GM12878 (cell line): ENCODE data around the gene SLIT1. TPM values are rescaled to one million over a fixed set of nuclear protein-coding genes. Genes with fewer than 3 reads are reported as not detected.

Experiments used
- ATAC-seq: fragments of 200-7000 bp; cut with Tn5 transposase; 3 replicates; pipeline ENCODE4 v1.9.1; 2020; ENCODE audit warnings: mild to moderate bottlenecking, moderate library complexity
- BruUV-seq: library from RNA; stranded (reverse); fragments of 400-500 nt; replicated peaks from 2 replicates; lab custom pipeline; 2021; lab: Mats Ljungman, UMichigan
- CTCF ChIA-PET: fragments of 300-600 bp; sonication (Branson Sonifier 250); formaldehyde crosslinking; extraction: SDS; loops from one replicate; lab custom pipeline; 2021; ENCODE audit warnings: inconsistent platforms; lab: Yijun Ruan, JAX
- POLR2A ChIA-PET: fragments of 350-600 bp; formaldehyde crosslinking; extraction: SDS; loops from one replicate; lab custom pipeline; 2021; ENCODE audit warnings: inconsistent platforms; lab: Charles Lee
- RAD21 ChIA-PET: fragments of 300-600 bp; sonication (Branson Sonifier 250); formaldehyde crosslinking; loops from one replicate; lab custom pipeline; 2023; ENCODE audit warnings: antibody characterized with exemption; ENCODE audit not compliant: unreplicated experiment; lab: Charles Lee
- SMC1A ChIA-PET: fragments of 300-600 bp; sonication (Branson Sonifier 250); formaldehyde crosslinking; loops from one replicate; lab custom pipeline; 2023; ENCODE audit not compliant: unreplicated experiment, uncharacterized antibody; lab: Charles Lee
- DNase-seq: peaks from one replicate; pipeline ENCODE4 v3.0.0-alpha.2; 2011; ENCODE audit warnings: low read depth, low spot score
- FAIRE-seq: peaks from 3 replicates; lab custom pipeline; 2011; peaks lifted over from hg19 to GRCh38; lab: Jason Lieb, UNC
- H2AFZ ChIP-seq: 2 replicates; pipeline ENCODE4 v1.6.0; 2011; ENCODE audit warnings: low read depth, low read length, control low read depth; ENCODE audit not compliant: control insufficient read depth
- H3K27ac ChIP-seq: 2 replicates; pipeline ENCODE4 v1.5.1; 2011; ENCODE audit warnings: control low read depth; ENCODE audit not compliant: control insufficient read depth, insufficient read depth
- H3K27me3 ChIP-seq, 2 experiments: replicated peaks in 1 of 2; 2 replicates each; pipeline versions ENCODE4 v1.6.0 to v1.6.1; 2011; ENCODE audit warnings: low read length in 1 of 2; ENCODE audit not compliant: control insufficient read depth in 2 of 2, insufficient read depth in 2 of 2
- H3K36me3 ChIP-seq, 2 experiments: 2 replicates each; pipeline ENCODE4 v1.5.1; 2011; ENCODE audit warnings: low read length in 1 of 2; ENCODE audit not compliant: control insufficient read depth in 2 of 2, insufficient read depth in 2 of 2
- H3K4me1 ChIP-seq: 2 replicates; pipeline ENCODE4 v1.6.1; 2011; ENCODE audit warnings: mild to moderate bottlenecking, low read length, moderate library complexity, mixed read lengths; ENCODE audit not compliant: control insufficient read depth, insufficient read depth
- H3K4me2 ChIP-seq: 2 replicates; pipeline ENCODE4 v1.6.0; 2011; ENCODE audit warnings: control low read depth; ENCODE audit not compliant: control insufficient read depth, insufficient read depth
- H3K4me3 ChIP-seq: fragments of 200-600 bp; sonication (generic); 2 replicates; pipeline ENCODE4 v1.5.1; 2016
- H3K79me2 ChIP-seq: 2 replicates; pipeline ENCODE4 v1.6.0; 2011; ENCODE audit warnings: low read length; ENCODE audit not compliant: control insufficient read depth, insufficient read depth
- H3K9ac ChIP-seq: 2 replicates; pipeline ENCODE4 v1.8.0; 2011; ENCODE audit warnings: low read length, control low read depth, mixed read lengths; ENCODE audit not compliant: control insufficient read depth, insufficient read depth
- H3K9me3 ChIP-seq: replicated peaks from 3 replicates; pipeline ENCODE4 v1.5.1; 2011; ENCODE audit warnings: mild to moderate bottlenecking, low read length; ENCODE audit not compliant: control insufficient read depth, insufficient read depth
- H4K20me1 ChIP-seq: 2 replicates; pipeline ENCODE4 v1.6.0; 2011; ENCODE audit not compliant: control insufficient read depth, insufficient read depth
- CREM ChIP-seq: IDR thresholded peaks from 2 replicates; pipeline ENCODE4 v1.6.1; 2014; ENCODE audit warnings: antibody characterized with exemption, low read depth
- E2F8 ChIP-seq: fragments of 450-650 bp; IDR thresholded peaks from 2 replicates; pipeline ENCODE4 v1.6.1; 2018; ENCODE audit warnings: mild to moderate bottlenecking, low read depth, moderate library complexity; ENCODE audit not compliant: partially characterized antibody
- ELK1 ChIP-seq: IDR thresholded peaks from 2 replicates; pipeline ENCODE4 v1.6.1; 2012; ENCODE audit warnings: low read depth, low read length, improper control_type of control experiment
- GATAD2B ChIP-seq: fragments of 450-650 bp; conservative IDR thresholded peaks from 2 replicates; pipeline ENCODE4 v1.6.1; 2017; ENCODE audit warnings: low read depth, mild to moderate bottlenecking, moderate library complexity
- HSF1 ChIP-seq: fragments of 150-350 bp; IDR thresholded peaks from 2 replicates; pipeline ENCODE4 v1.6.1; 2014; ENCODE audit warnings: mild to moderate bottlenecking, low read depth, low read length
- MAX ChIP-seq: IDR thresholded peaks from 2 replicates; pipeline ENCODE4 v1.6.1; 2012; ENCODE audit warnings: low read depth, low read length, improper control_type of control experiment
- NR2C1 ChIP-seq: fragments of 450-650 bp; IDR thresholded peaks from 2 replicates; pipeline ENCODE4 v1.6.1; 2017; ENCODE audit warnings: antibody characterized with exemption, mild to moderate bottlenecking, moderate library complexity
- NR2C2 ChIP-seq: IDR thresholded peaks from 2 replicates; pipeline ENCODE4 v1.6.1; 2011; ENCODE audit warnings: borderline replicate concordance, low read depth; ENCODE audit not compliant: control insufficient read depth, insufficient read length
- RAD21 ChIP-seq: IDR thresholded peaks from 2 replicates; pipeline ENCODE4 v1.6.1; 2011; ENCODE audit warnings: mild to moderate bottlenecking, low read depth, low read length, moderate library complexity; ENCODE audit not compliant: insufficient read depth
- SKIL ChIP-seq: fragments of 450-650 bp; IDR thresholded peaks from 2 replicates; pipeline ENCODE4 v1.6.1; 2017; ENCODE audit warnings: mild to moderate bottlenecking, low read depth, inconsistent platforms; ENCODE audit not compliant: poor library complexity, severe bottlenecking
- WGBS: methylation state at CpG from one replicate; pipeline ENCODE4 v1.1.6; 2016; ENCODE audit warnings: low lambda C conversion rate; ENCODE audit not compliant: insufficient replicate concordance, insufficient coverage; ENCODE audit errors: missing lambda C conversion rate; 5-methylcytosine and 5-hydroxymethylcytosine counted together
- in situ Hi-C: fragments of 300-500 bp; cut with MboI; formaldehyde crosslinking; loops from 9 replicates; pipeline ENCODE4 v1.14.3; 2018; ENCODE audit warnings: mixed read lengths
- intact Hi-C: fragments of 100-400 bp; cut with micrococcal nuclease; formaldehyde crosslinking; loops from one replicate; pipeline ENCODE4 v1.14.2; 2022; ENCODE audit not compliant: unreplicated experiment
- polyA plus RNA-seq, 11 experiments: library from polyadenylated mRNA; depleted of rRNA in 4 of 11; unstranded in 6 of 11; stranded (reverse) in 5 of 11; fragments of >200 nt; fragmentation: Nextera tagmentation in 4 of 11; fragmentation: Illumina TruSeq in 1 of 11; extraction: Ambion mirVana in 4 of 11; extraction: Trizol in 1 of 11; gene quantifications; 1 replicate in 1 of 11; 2 replicates in 10 of 11; pipeline versions ENCODE4 v1.2.1 to v1.2.3, GENCODE V29; 2011 to 2016; ENCODE audit warnings: inconsistent platforms in 2 of 11, missing spikeins in 2 of 11, low read depth in 1 of 11
- total RNA-seq, 4 experiments: library from RNA; depleted of rRNA in 3 of 4; stranded (reverse); fragments of >200 nt in 3 of 4; fragmentation: Illumina TruSeq in 1 of 4; extraction: Trizol in 1 of 4; gene quantifications; 2 replicates each; pipeline versions ENCODE4 v1.2.1 to v1.2.3, GENCODE V29; 2013 to 2021

SLIT1 gene
- total and polyA plus RNA-seq, 10 of the 15 experiments (the other 5 are each of a cell fraction or from before 2014, with no cell fraction given): 0.04 to 0.19 (median 0.06) TPM; not detected in 4

DNA sequence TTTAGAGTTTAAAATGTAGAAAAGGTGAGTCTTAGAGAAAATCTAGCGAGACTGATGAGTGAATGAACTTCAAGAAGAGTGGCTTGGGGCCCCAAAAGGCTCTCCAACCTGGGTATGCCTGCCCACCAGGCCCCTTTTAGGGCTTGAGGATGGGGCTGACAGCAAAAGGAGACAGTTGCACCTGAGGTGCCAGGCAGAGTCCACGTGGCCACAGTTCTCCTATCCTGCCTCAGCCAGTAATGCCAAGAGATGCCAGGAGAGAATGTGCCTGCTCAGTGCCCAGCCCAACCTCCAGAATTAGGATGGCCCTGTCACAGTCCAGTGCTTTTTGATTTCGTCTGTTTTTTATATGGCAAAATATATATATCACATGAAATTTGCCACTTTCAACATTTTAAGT, 156.5 kb downstream of the SLIT1 start:
- Histone ChIP-seq H3K4me2 (no peak overlapping the region), H3K4me3 (no peak overlapping the region), H4K20me1 (no peaks in the 10 kb centered on the region), H3K9me3 (no peaks in the 10 kb centered on the region), H2AFZ (no peak overlapping the region), H3K4me1 (0 out of 2 replicates have a peak, but pooled peaks cover under 1% of the 10 kb centered on the region), H3K27ac (no peak overlapping the region), H3K27me3 (no peaks in the 10 kb centered on the region; a peak in 2 of 4 replicates), H3K79me2 (no peaks in the 10 kb centered on the region), H3K9ac (no peak overlapping the region), H3K36me3 (no peaks in the 10 kb centered on the region)
- ChIA-PET SMC1A (interaction anchor here (2.1 kb wide), 1 partner anchor 118 kb away, joined by 14 read pairs; no protein-coding TSS in a partner anchor), CTCF (interaction anchor here (1.0 to 10.3 kb wide), 2 partner anchors 7 to 169 kb away, joined by 3 to 155 read pairs; no protein-coding TSS in a partner anchor), RAD21 (interaction anchor here (2.1 kb wide), 1 partner anchor 265 kb away, joined by 5 read pairs; no protein-coding TSS in a partner anchor), POLR2A (no interaction called here)
- DNase-seq (no peak), FAIRE-seq (no peak), ATAC-seq (no peak)
- 2% methylated on average over 3 of the region's 3 CpGs for WGBS
- in situ Hi-C loops: no loop called here
- TF ChIP-seq CREM (no peak), GATAD2B (no peak), RAD21 (no peak), NR2C2 (no peak), SKIL (no peak), NR2C1 (no peak), MAX (no peak), HSF1 (no peak), ELK1 (no peak), E2F8 (no peak)
- BruUV-seq: no TSS peak
- intact Hi-C loops: loop anchor here (5.0 to 10.0 kb wide), 2 partner anchors 384 to 652 kb away; no protein-coding TSS in a partner anchor
